ENCODE measurements around the gene CACNB4. TPM values are rescaled to one million over a fixed set of nuclear protein-coding genes. Genes with fewer than 3 reads are reported as not detected.

The CACNB4 gene
- total RNA-seq, 4 donors from 2014 or later, result 0.20 to 1.6 (median 0.90) TPM

GRCh38 chr2:151833984-151834383, 264.9 kb downstream of the CACNB4 start:
- intact Hi-C loops (cut with DNase I; ENCODE audit: low total_unique reads), result no loop called here
- H3K27ac ChIP-seq, result no peak overlapping the region
- H3K4me3 ChIP-seq, result no peak overlapping the region
- DNase-seq, result no peak
- peaks cover 0 to 4% (median 1%) of the 10 kb centered on the region in 4 donors for H3K4me1 ChIP-seq
- H3K9me3 ChIP-seq, result no peaks in the 10 kb centered on the region
- no peaks in the 10 kb centered on the region for H3K27me3 ChIP-seq
- WGBS, 2 donors (ENCODE audit: low coverage in 1 of 2), result 83 to 89% methylated on average over 3 of the region's 3 CpGs
- no peaks in the 10 kb centered on the region for H3K36me3 ChIP-seq
- no peak for TF ChIP-seq POLR2A (IDR thresholded peaks at IDR 0.05)
- TF ChIP-seq POLR2AphosphoS5 (IDR thresholded peaks at IDR 0.05), result no peak
- no peak for TF ChIP-seq EP300 (IDR thresholded peaks at IDR 0.05; ENCODE audit: low read depth)
- TF ChIP-seq CTCF (IDR thresholded peaks at IDR 0.05), result no peak
- in situ Hi-C loops (cut with MboI; ENCODE audit: low pct_ligation_motif_present in 1 of 4, low pct_unique_long_range_greater_than_20kb in 1 of 4, low sequenced_read_pairs in 3 of 4), result no loop called here

- TF ChIP-seq POLR2A (IDR thresholded peaks at IDR 0.05) (no peak), POLR2AphosphoS5 (IDR thresholded peaks at IDR 0.05) (no peak), EP300 (IDR thresholded peaks at IDR 0.05; ENCODE audit: low read depth) (no peak), CTCF (IDR thresholded peaks at IDR 0.05) (no peak)
- H3K9me3 ChIP-seq, result no peaks in the 10 kb centered on the region
- peaks cover 0 to 19% (median 14%) of the 10 kb centered on the region in 4 donors for H3K4me1 ChIP-seq
- in situ Hi-C loops (cut with MboI; ENCODE audit: low pct_ligation_motif_present in 1 of 4, low pct_unique_long_range_greater_than_20kb in 1 of 4, low sequenced_read_pairs in 3 of 4), result no loop called here
- no peak overlapping the region for H3K27ac ChIP-seq
- intact Hi-C loops (cut with DNase I; ENCODE audit: low total_unique reads), result no loop called here
- no peaks in the 10 kb centered on the region for H3K27me3 ChIP-seq
- no peaks in the 10 kb centered on the region for H3K36me3 ChIP-seq
- 56 to 72% methylated on average over 1 to 2 of the region's 2 CpGs for WGBS, 2 donors (ENCODE audit: low coverage in 1 of 2)
- H3K4me3 ChIP-seq, result no peak overlapping the region
- no peak for DNase-seq
These were observed 267.9 kb downstream of the CACNB4 start for GRCh38 chr2:151830961-151831360.

- Histone ChIP-seq H3K27me3 (no peaks in the 10 kb centered on the region), H3K4me1 (peaks cover 0 to 37% (median 18%) of the 10 kb centered on the region in 4 donors), H3K27ac (peak overlapping the region; percentile 81 to 92 (median 88)), H3K9me3 (no peaks in the 10 kb centered on the region), H3K4me3 (peak overlapping the region in 3 of 4 donors; percentile 81 to 90 (median 87)), H3K36me3 (no peaks in the 10 kb centered on the region)
- WGBS, 2 donors (ENCODE audit: low coverage in 1 of 2), result 81 to 83% methylated on average over 5 of the region's 5 CpGs
- intact Hi-C loops (cut with DNase I; ENCODE audit: low total_unique reads), result no loop called here
- no peak for DNase-seq
- TF ChIP-seq CTCF (IDR thresholded peaks at IDR 0.05), result no peak
- in situ Hi-C loops (cut with MboI; ENCODE audit: low pct_ligation_motif_present in 1 of 4, low pct_unique_long_range_greater_than_20kb in 1 of 4, low sequenced_read_pairs in 3 of 4), result no loop called here
These were observed 269.9 kb downstream of the CACNB4 start for GRCh38 chr2:151828890-151829324.

- TF ChIP-seq EP300 (IDR thresholded peaks at IDR 0.05; ENCODE audit: low read depth) (no peak), POLR2AphosphoS5 (IDR thresholded peaks at IDR 0.05) (peak; percentile 91 to 92 (median 92)), POLR2A (IDR thresholded peaks at IDR 0.05) (peak; percentile 84)
- in situ Hi-C loops (cut with MboI; ENCODE audit: low pct_ligation_motif_present in 1 of 4, low pct_unique_long_range_greater_than_20kb in 1 of 4, low sequenced_read_pairs in 3 of 4) (no loop called here), intact Hi-C loops (cut with DNase I; ENCODE audit: low total_unique reads) (no loop called here)
- peaks cover 0 to 43% (median 18%) of the 10 kb centered on the region in 4 donors for H3K4me1 ChIP-seq
- WGBS, 2 donors (ENCODE audit: low coverage in 1 of 2), result 1% methylated on average over 21 of the region's 64 CpGs; no CpG with 5 or more reads in 1 of the 2 donors
- peak within 1 kb of the TSS; percentile 81 to 100 (median 88) for H3K4me3 ChIP-seq
- H3K27me3 ChIP-seq, result no peaks in the 10 kb centered on the region
- no peaks in the 10 kb centered on the region for H3K36me3 ChIP-seq
- peak within 1 kb of the TSS; percentile 81 to 92 (median 88) for H3K27ac ChIP-seq
- no peaks in the 10 kb centered on the region for H3K9me3 ChIP-seq
- DNase-seq, result peak; percentile 96
These were observed 270.5 kb downstream of the CACNB4 start, which contains the start of gene ARL5A for GRCh38 chr2:151828143-151828889. Gene ARL5A, minus strand, starts transcription at chr2:151828421. Its CDS starts 245 bp downstream, at chr2:151828176.
